ENCODE measurements around the gene KIAA2012. TPM values are rescaled to one million over a fixed set of nuclear protein-coding genes. Genes with fewer than 3 reads are reported as not detected.
A peak's percentile ranks its signal among the peaks of the same experiment; 100 is the strongest.

Gene KIAA2012
- total and polyA plus RNA-seq, 3 experiments from 2014 or later: not detected

DNA sequence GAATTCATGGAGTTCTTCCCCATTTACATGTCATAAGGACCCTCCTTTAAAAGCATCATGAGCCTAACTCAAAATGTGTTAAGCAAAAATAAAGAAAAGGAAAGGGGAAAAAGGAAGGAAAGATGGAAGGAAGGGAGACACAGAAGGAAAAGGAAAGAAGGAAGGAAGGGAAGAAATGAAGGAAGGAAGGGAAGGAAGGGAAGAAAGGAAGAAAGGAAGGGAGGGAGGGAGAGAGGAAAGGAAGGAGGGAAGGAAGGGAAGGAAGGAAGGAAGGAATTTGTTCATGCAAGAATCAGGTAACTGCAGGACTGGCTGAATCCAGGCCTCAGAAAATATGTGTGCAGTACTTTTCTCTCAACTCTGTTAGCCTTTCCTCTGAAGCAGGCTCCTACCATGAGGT is 32.0 kb downstream of the KIAA2012 start:
- H3K9me3 ChIP-seq (ENCODE audit: low read length): no peaks in the 10 kb centered on the region
- Mint-ChIP-seq H3K4me3 (no peak overlapping the region), H3K9me3 (no peaks in the 10 kb centered on the region), H3K36me3 (no peaks in the 10 kb centered on the region), H3K27me3 (peaks cover 11 to 27% of the 10 kb centered on the region in 2 donors), H3K27ac (peak overlapping the region in 1 of 8 donors; percentile 62), H3K4me1 (no peaks in the 10 kb centered on the region)
- H3K4me3 ChIP-seq (ENCODE audit: low read length): no peak overlapping the region
- POLR2A ChIA-PET: no interaction called here
- CTCF ChIA-PET: no interaction called here
- no peak for DNase-seq
- H3K27me3 ChIP-seq (ENCODE audit: insufficient read depth, low read length, poor library complexity, severe bottlenecking): no peaks in the 10 kb centered on the region
- H3K4me1 ChIP-seq (ENCODE audit: insufficient read depth, low read length): no peaks in the 10 kb centered on the region
- no peaks in the 10 kb centered on the region for H3K36me3 ChIP-seq (ENCODE audit: insufficient read depth, low read length)
- no peak overlapping the region for H3K27ac ChIP-seq (ENCODE audit: low read depth, low read length)

- Histone ChIP-seq H3K27me3 (ENCODE audit: insufficient read depth, low read length, poor library complexity, severe bottlenecking) (no peaks in the 10 kb centered on the region), H3K9me3 (ENCODE audit: low read length) (no peaks in the 10 kb centered on the region), H3K27ac (ENCODE audit: low read depth, low read length) (no peak overlapping the region), H3K4me3 (ENCODE audit: low read length) (no peak overlapping the region), H3K36me3 (ENCODE audit: insufficient read depth, low read length) (no peaks in the 10 kb centered on the region), H3K4me1 (ENCODE audit: insufficient read depth, low read length) (no peaks in the 10 kb centered on the region)
- ChIA-PET POLR2A (no interaction called here), CTCF (interaction anchor here (0.9 kb wide), 1 partner anchor 14 kb away, joined by 3 read pairs; no protein-coding TSS in a partner anchor)
- Mint-ChIP-seq H3K9me3 (no peaks in the 10 kb centered on the region), H3K4me1 (no peaks in the 10 kb centered on the region), H3K27me3 (peaks cover 18 to 46% of the 10 kb centered on the region in 2 donors), H3K27ac (no peak overlapping the region), H3K4me3 (no peak overlapping the region), H3K36me3 (no peaks in the 10 kb centered on the region)
- DNase-seq: no peak
Measured at GRCh38 chr2:202108345-202108744, 35.3 kb downstream of the KIAA2012 start.

DNA sequence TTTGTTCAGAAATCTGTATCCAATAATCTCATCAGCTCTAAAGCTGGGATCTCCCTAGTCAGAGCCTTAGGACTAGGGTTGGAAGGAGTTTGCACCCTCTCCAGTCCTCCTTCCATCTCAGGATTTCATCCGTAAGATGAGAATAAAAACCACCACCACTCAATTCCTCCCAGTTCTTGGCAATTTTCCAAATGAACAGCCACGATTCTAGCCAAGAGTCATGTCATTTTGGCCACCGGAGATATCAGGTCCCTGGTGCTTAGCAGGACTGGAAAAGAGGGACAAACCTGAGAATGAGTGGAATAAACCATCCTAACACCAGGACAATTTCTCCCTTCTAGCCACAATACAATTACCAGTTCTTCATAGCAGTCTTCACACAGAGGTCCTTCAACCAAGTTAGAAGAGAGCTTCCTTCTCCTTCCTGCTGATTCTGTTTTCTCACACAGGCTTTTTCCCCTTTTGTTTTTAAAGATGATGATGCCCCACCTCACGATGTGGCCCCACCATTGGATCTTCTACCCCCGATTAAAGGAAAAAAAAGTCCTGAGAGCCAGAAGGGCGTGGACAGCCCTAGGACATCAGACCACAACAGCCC is 36.2 kb downstream of the KIAA2012 start:
- no peak for DNase-seq
- CTCF ChIA-PET: no interaction called here
- Histone ChIP-seq H3K36me3 (ENCODE audit: insufficient read depth, low read length) (no peaks in the 10 kb centered on the region), H3K4me1 (ENCODE audit: insufficient read depth, low read length) (no peaks in the 10 kb centered on the region), H3K4me3 (ENCODE audit: low read length) (no peak overlapping the region), H3K9me3 (ENCODE audit: low read length) (no peaks in the 10 kb centered on the region), H3K27ac (ENCODE audit: low read depth, low read length) (no peak overlapping the region), H3K27me3 (ENCODE audit: insufficient read depth, low read length, poor library complexity, severe bottlenecking) (no peaks in the 10 kb centered on the region)
- Mint-ChIP-seq H3K9me3 (no peaks in the 10 kb centered on the region), H3K4me3 (no peak overlapping the region), H3K27me3 (peaks cover 15 to 48% of the 10 kb centered on the region in 2 donors), H3K36me3 (no peaks in the 10 kb centered on the region), H3K4me1 (no peaks in the 10 kb centered on the region), H3K27ac (no peak overlapping the region)
- POLR2A ChIA-PET: no interaction called here

DNA sequence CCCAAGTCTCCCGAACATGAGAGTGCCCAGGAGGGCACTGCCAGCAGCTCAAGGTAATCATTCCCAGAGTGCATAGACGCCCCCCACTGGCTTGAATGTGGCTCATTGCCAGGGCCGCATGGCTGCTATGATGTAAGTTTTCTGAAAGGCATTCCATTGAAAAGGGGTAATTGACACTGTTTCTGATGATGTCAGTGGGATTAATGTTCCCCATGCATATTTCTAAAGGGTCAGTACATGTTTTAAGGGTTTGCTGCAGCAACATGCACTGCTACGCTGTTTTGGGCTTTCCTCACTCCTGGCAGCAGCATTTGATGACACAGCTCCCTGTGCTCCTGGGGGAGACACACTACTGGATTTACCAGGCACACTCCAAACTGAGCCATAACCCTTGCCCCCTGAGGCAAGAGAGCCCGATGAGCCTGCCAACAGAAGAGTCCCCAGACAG is 36.7 kb downstream of the KIAA2012 start:
- peaks cover 10 to 48% of the 10 kb centered on the region in 2 donors for H3K27me3 Mint-ChIP-seq

GRCh38 chr2:202110491-202110890 is 37.4 kb downstream of the KIAA2012 start:
- Histone ChIP-seq H3K36me3 (ENCODE audit: insufficient read depth, low read length) (no peaks in the 10 kb centered on the region), H3K4me1 (ENCODE audit: insufficient read depth, low read length) (no peaks in the 10 kb centered on the region), H3K27ac (ENCODE audit: low read depth, low read length) (no peak overlapping the region), H3K9me3 (ENCODE audit: low read length) (no peaks in the 10 kb centered on the region), H3K27me3 (ENCODE audit: insufficient read depth, low read length, poor library complexity, severe bottlenecking) (no peaks in the 10 kb centered on the region), H3K4me3 (ENCODE audit: low read length) (no peak overlapping the region)
- Mint-ChIP-seq H3K9me3 (no peaks in the 10 kb centered on the region), H3K4me3 (no peak overlapping the region), H3K27ac (no peak overlapping the region), H3K4me1 (no peaks in the 10 kb centered on the region), H3K27me3 (peaks cover 12 to 53% of the 10 kb centered on the region in 2 donors), H3K36me3 (no peaks in the 10 kb centered on the region)
- ChIA-PET POLR2A (no interaction called here), CTCF (no interaction called here)
- no peak for DNase-seq

More for the DNA sequence above, 36.7 kb downstream of the KIAA2012 start:
- Histone ChIP-seq H3K9me3 (ENCODE audit: low read length) (no peaks in the 10 kb centered on the region), H3K36me3 (ENCODE audit: insufficient read depth, low read length) (no peaks in the 10 kb centered on the region), H3K4me1 (ENCODE audit: insufficient read depth, low read length) (no peaks in the 10 kb centered on the region), H3K27me3 (ENCODE audit: insufficient read depth, low read length, poor library complexity, severe bottlenecking) (no peaks in the 10 kb centered on the region), H3K27ac (ENCODE audit: low read depth, low read length) (no peak overlapping the region), H3K4me3 (ENCODE audit: low read length) (no peak overlapping the region)
- CTCF ChIA-PET: no interaction called here
- no peaks in the 10 kb centered on the region for H3K9me3 Mint-ChIP-seq
- H3K27ac Mint-ChIP-seq: no peak overlapping the region
- H3K36me3 Mint-ChIP-seq: no peaks in the 10 kb centered on the region
- H3K4me1 Mint-ChIP-seq: no peaks in the 10 kb centered on the region
- DNase-seq: no peak
- no peak overlapping the region for H3K4me3 Mint-ChIP-seq
- POLR2A ChIA-PET: no interaction called here

GRCh38 chr2:202112041-202112440 is 39.0 kb downstream of the KIAA2012 start:
- H3K4me3 ChIP-seq (ENCODE audit: low read length): no peak overlapping the region
- DNase-seq: no peak
- H3K4me1 Mint-ChIP-seq: no peaks in the 10 kb centered on the region
- no peaks in the 10 kb centered on the region for H3K4me1 ChIP-seq (ENCODE audit: insufficient read depth, low read length)
- no peak overlapping the region for H3K27ac ChIP-seq (ENCODE audit: low read depth, low read length)
- H3K4me3 Mint-ChIP-seq: no peak overlapping the region
- CTCF ChIA-PET: interaction anchor here (1.4 kb wide), 1 partner anchor 9 kb away, joined by 3 read pairs; no protein-coding TSS in a partner anchor
- H3K9me3 ChIP-seq (ENCODE audit: low read length): no peaks in the 10 kb centered on the region
- no peak overlapping the region for H3K27ac Mint-ChIP-seq
- POLR2A ChIA-PET: no interaction called here
- no peaks in the 10 kb centered on the region for H3K36me3 Mint-ChIP-seq
- H3K36me3 ChIP-seq (ENCODE audit: insufficient read depth, low read length): no peaks in the 10 kb centered on the region
- no peaks in the 10 kb centered on the region for H3K27me3 ChIP-seq (ENCODE audit: insufficient read depth, low read length, poor library complexity, severe bottlenecking)
- H3K9me3 Mint-ChIP-seq: no peaks in the 10 kb centered on the region
- peaks cover 14 to 57% of the 10 kb centered on the region in 2 donors for H3K27me3 Mint-ChIP-seq

DNA sequence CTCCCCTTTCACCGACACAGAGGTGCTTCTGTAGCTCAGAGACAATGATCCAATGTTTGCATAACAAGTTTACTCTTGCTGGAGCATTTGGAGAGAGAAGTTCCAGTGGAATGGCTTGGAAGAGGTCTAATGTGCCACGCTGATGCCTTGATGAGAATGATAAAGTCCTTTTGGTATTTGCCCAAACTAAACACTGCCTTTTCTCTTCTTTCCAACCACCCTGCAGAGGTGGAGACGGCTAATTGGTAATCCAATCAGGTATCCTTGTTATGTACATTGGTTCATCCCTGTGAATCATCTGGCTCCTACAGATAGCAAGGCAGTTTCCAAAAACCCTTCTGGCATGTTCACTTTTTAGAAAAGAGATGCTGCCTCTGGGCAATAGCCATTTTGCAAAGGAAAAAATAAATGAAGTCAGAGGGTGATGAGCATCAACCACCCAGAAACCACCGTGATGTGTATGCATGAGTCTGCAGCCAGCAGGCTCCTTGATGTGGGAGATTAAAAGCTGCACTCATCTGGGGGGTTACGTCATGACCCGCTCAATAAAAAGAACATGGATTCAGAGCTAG is 40.6 kb downstream of the KIAA2012 start:
- no peaks in the 10 kb centered on the region for H3K36me3 ChIP-seq (ENCODE audit: insufficient read depth, low read length)
- DNase-seq: no peak
- Mint-ChIP-seq H3K27ac (no peak overlapping the region), H3K4me1 (no peaks in the 10 kb centered on the region), H3K9me3 (no peaks in the 10 kb centered on the region), H3K36me3 (no peaks in the 10 kb centered on the region), H3K27me3 (peaks cover 15 to 57% of the 10 kb centered on the region in 2 donors), H3K4me3 (no peak overlapping the region)
- H3K4me3 ChIP-seq (ENCODE audit: low read length): no peak overlapping the region
- no peaks in the 10 kb centered on the region for H3K27me3 ChIP-seq (ENCODE audit: insufficient read depth, low read length, poor library complexity, severe bottlenecking)
- no peak overlapping the region for H3K27ac ChIP-seq (ENCODE audit: low read depth, low read length)
- ChIA-PET CTCF (no interaction called here), POLR2A (no interaction called here)
- no peaks in the 10 kb centered on the region for H3K9me3 ChIP-seq (ENCODE audit: low read length)
- H3K4me1 ChIP-seq (ENCODE audit: insufficient read depth, low read length): no peaks in the 10 kb centered on the region

- DNase-seq: no peak
- ChIA-PET CTCF (no interaction called here), POLR2A (no interaction called here)
- Mint-ChIP-seq H3K27ac (no peak overlapping the region), H3K4me1 (no peaks in the 10 kb centered on the region), H3K9me3 (no peaks in the 10 kb centered on the region), H3K4me3 (no peak overlapping the region), H3K27me3 (peaks cover 15 to 55% of the 10 kb centered on the region in 2 donors), H3K36me3 (no peaks in the 10 kb centered on the region)
- H3K27ac ChIP-seq (ENCODE audit: low read depth, low read length): no peak overlapping the region
- H3K9me3 ChIP-seq (ENCODE audit: low read length): no peaks in the 10 kb centered on the region
- H3K4me1 ChIP-seq (ENCODE audit: insufficient read depth, low read length): no peaks in the 10 kb centered on the region
- no peaks in the 10 kb centered on the region for H3K27me3 ChIP-seq (ENCODE audit: insufficient read depth, low read length, poor library complexity, severe bottlenecking)
- H3K36me3 ChIP-seq (ENCODE audit: insufficient read depth, low read length): no peaks in the 10 kb centered on the region
- no peak overlapping the region for H3K4me3 ChIP-seq (ENCODE audit: low read length)
Measured at GRCh38 chr2:202114291-202114690, 41.2 kb downstream of the KIAA2012 start.
